Measurements from ENCODE around the gene HOXD12. TPM values are rescaled to one million over a fixed set of nuclear protein-coding genes. Genes with fewer than 3 reads are reported as not detected.

HOXD12 gene
- total RNA-seq, 2 donors from 2014 or later: not detected

DNA sequence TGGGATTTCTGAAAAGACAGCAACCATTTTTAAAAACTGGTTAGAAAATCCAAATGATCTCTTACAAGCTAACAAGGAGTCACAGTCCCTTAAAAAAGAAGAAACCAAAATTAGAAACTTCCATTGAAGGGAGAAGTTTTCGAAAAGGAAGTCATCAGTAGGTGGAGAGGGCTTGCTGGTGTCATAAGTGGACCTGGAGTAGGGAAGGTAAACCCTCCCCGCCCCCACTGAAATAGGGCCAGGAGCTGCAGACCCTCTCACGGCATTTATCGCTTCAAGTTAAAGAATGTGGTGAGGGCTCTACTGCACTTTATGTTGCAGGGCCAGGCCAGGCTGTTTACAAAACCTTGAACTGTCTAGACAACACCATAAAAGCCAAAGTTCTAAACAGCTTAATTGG, 10.4 kb downstream of the HOXD12 start:
- Histone ChIP-seq H3K27ac (no peak overlapping the region), H3K27me3 (replicated peaks; ENCODE audit: insufficient read depth) (peaks cover 42% of the 10 kb centered on the region), H3K4me1 (ENCODE audit: control insufficient read depth in 1 of 2, low read depth in 2 of 2) (peaks cover 5 to 15% of the 10 kb centered on the region in 2 donors), H3K9me3 (no peaks in the 10 kb centered on the region), H3K4me3 (no peak overlapping the region), H3K36me3 (no peaks in the 10 kb centered on the region)
- no peak for DNase-seq (ENCODE audit: low spot score)
- TF ChIP-seq, protein P1, sequence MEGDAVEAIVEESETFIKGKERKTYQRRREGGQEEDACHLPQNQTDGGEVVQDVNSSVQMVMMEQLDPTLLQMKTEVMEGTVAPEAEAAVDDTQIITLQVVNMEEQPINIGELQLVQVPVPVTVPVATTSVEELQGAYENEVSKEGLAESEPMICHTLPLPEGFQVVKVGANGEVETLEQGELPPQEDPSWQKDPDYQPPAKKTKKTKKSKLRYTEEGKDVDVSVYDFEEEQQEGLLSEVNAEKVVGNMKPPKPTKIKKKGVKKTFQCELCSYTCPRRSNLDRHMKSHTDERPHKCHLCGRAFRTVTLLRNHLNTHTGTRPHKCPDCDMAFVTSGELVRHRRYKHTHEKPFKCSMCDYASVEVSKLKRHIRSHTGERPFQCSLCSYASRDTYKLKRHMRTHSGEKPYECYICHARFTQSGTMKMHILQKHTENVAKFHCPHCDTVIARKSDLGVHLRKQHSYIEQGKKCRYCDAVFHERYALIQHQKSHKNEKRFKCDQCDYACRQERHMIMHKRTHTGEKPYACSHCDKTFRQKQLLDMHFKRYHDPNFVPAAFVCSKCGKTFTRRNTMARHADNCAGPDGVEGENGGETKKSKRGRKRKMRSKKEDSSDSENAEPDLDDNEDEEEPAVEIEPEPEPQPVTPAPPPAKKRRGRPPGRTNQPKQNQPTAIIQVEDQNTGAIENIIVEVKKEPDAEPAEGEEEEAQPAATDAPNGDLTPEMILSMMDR (IDR thresholded peaks at IDR 0.05): no peak
- ATAC-seq (ENCODE audit: insufficient number of reproducible peaks, low FRiP score, low read depth): no peak

DNA sequence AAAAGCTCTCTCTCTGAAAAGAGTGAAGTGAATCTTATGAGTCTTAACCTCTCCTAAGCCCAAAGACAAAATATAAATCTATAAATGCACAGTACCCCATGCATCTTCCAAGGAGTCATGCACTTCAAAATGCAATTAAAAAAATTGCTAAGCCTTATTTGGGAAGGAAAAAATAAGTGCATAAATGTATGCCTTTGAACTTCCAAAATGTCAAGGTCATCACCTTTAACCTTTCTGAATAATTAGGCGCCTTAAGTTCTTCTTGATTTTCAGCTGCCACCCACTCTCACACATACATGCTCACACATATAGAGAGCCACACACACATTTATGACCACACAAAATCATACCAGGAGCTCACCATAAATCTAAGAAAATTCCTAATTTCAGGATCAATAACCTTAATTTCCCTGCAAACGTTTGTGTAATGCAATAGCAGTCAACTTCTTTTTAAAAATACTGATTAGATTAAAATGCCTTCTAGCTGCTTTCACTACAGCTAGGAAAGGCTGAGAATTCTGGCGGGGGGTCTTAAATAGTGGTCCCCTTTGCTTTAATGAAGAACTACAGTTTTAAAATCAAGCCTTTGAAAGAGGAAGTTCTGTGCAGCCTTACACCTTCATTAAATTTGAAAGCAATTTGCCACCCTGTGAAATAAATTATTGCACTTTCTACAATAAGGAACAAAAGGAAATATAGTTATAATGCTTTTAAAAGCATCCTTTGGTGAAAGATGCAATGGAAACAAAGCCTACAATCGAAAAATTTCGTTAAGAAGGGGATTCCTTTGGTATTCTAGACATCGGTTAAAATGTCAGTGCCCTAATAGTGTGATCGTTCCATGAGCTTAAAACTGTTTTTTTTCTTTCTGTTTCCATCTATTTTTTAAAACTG, 11.1 kb downstream of the HOXD12 start:
- Histone ChIP-seq H3K4me1 (ENCODE audit: control insufficient read depth in 1 of 2, low read depth in 2 of 2) (peaks cover 5 to 13% of the 10 kb centered on the region in 2 donors), H3K27ac (no peak overlapping the region), H3K36me3 (no peaks in the 10 kb centered on the region), H3K4me3 (no peak overlapping the region), H3K9me3 (no peaks in the 10 kb centered on the region), H3K27me3 (replicated peaks; ENCODE audit: insufficient read depth) (peaks cover 39% of the 10 kb centered on the region)
- TF ChIP-seq, protein P1 (IDR thresholded peaks at IDR 0.05): no peak
- no peak for ATAC-seq (ENCODE audit: insufficient number of reproducible peaks, low FRiP score, low read depth)
- DNase-seq (ENCODE audit: low spot score): no peak

DNA sequence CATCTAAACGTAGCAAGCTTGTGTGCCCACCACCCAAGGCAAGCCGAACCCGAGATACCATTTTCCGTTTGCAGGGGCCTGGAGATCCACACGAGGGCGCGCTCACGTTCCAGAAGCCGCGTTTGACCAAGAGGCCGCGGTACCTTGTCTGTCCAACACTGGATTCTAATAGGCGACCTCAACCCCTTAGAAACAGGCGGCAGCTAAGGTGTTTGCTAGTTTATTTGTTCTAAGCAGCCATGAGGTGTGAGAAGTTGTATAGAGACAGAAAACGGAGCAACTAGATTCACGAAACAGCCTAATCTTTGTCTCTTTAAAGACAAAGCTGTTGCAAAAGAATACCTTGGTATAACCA, 11.7 kb downstream of the HOXD12 start:
- H3K27ac ChIP-seq: no peak overlapping the region
- DNase-seq (ENCODE audit: low spot score) (no peak), ATAC-seq (ENCODE audit: insufficient number of reproducible peaks, low FRiP score, low read depth) (no peak)
- H3K9me3 ChIP-seq: no peaks in the 10 kb centered on the region
- peaks cover 5 to 14% of the 10 kb centered on the region in 2 donors for H3K4me1 ChIP-seq (ENCODE audit: control insufficient read depth in 1 of 2, low read depth in 2 of 2)
- H3K27me3 ChIP-seq (replicated peaks; ENCODE audit: insufficient read depth): peaks cover 41% of the 10 kb centered on the region
- no peak overlapping the region for H3K4me3 ChIP-seq
- no peaks in the 10 kb centered on the region for H3K36me3 ChIP-seq
- TF ChIP-seq, protein P1 (IDR thresholded peaks at IDR 0.05): no peak

DNA sequence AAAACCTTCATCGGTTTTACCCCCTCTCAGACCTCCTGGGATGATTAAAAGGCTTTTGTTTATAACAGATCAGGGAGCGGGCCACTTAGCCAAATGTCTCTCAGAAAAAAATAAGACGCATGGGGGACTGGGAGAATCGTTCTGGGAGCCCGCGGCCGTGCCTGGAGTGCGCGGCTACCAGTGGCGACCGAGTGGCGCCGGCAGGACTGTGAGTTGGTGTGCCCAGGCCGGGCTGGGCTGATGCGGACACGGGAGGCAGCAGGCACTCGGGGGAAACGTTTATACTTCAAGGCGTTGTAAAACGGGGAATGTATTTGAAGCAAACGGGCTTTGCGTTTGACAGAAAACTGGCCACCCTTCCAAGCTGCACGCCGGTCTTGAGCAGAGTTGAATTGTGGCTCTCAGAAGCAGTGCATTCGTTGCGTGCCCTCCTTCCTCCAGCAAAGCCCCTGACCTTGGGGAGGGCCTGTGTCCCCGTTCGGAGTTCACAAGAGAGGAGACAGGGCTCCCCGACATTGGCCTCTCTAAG, 12.3 kb downstream of the HOXD12 start:
- Histone ChIP-seq H3K4me3 (no peak overlapping the region), H3K27me3 (replicated peaks; ENCODE audit: insufficient read depth) (peaks cover 47% of the 10 kb centered on the region), H3K9me3 (no peaks in the 10 kb centered on the region), H3K4me1 (ENCODE audit: control insufficient read depth in 1 of 2, low read depth in 2 of 2) (peaks cover 2 to 13% of the 10 kb centered on the region in 2 donors), H3K36me3 (no peaks in the 10 kb centered on the region), H3K27ac (no peak overlapping the region)
- no peak for ATAC-seq (ENCODE audit: insufficient number of reproducible peaks, low FRiP score, low read depth)
- TF ChIP-seq, protein P1 (IDR thresholded peaks at IDR 0.05): no peak
- no peak for DNase-seq (ENCODE audit: low spot score)

DNA sequence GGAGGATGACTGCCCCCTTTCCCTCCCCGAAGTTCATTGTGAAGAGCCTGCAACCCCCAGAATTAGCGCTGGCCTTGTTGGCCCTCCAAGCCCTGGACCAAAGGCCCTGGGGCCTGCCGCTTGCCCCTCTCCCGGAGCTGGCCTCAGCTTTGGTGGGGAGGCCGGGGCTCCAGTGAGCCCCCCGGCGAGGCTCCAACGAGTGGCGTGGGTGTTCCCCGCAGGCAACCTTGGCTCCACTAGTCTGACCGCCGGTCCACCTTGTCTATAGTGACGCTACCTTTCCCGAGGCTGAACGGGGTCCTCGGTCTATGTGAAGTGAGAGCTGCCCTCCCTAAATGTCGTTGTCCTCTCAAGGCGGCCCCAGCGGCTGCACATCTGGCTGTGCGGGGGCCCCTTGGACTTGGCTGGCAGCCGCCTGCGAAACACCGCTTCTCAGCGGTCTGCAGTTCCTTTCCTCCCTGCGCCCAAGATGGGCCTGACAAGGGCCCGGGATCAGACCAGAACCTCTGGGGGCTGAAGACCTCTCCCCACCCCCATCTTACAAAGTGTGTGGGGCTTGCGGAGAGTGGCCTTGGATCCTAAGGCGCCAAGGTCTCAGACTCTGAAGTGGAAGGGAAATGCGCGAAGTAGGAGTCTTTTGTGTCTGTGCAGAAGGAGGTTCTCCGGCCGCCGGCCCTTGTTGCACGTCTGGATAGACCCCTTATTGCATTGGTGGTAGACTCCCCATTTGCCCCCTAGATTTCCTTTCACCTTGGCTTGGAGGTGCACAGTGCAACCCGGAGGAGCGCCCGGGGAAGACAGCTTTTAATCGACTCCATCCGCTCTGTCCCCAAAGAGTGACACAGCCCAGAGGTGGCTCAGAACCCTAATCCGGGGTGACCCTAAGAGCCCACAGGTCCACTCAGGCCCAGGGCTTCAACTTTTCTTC, 13.0 kb downstream of the HOXD12 start:
- ATAC-seq (ENCODE audit: insufficient number of reproducible peaks, low FRiP score, low read depth): no peak
- Histone ChIP-seq H3K9me3 (no peaks in the 10 kb centered on the region), H3K27ac (no peak overlapping the region), H3K36me3 (no peaks in the 10 kb centered on the region), H3K4me1 (ENCODE audit: control insufficient read depth in 1 of 2, low read depth in 2 of 2) (peaks cover 0 to 9% of the 10 kb centered on the region in 2 donors), H3K27me3 (replicated peaks; ENCODE audit: insufficient read depth) (peaks cover 52% of the 10 kb centered on the region), H3K4me3 (no peak overlapping the region)
- TF ChIP-seq, protein P1 (IDR thresholded peaks at IDR 0.05): no peak
- DNase-seq (ENCODE audit: low spot score): no peak
